Prostate gland (tissue), 2 donors: ENCODE data around the gene CREB3L2.

Experiments used
- CTCF ChIP-seq, 4 experiments: fragments of 200-600 bp in 2 of 4; fragments of 450-650 bp in 2 of 4; sonication (generic) in 2 of 4; IDR thresholded peaks; 1 replicate in 3 of 4; 2 replicates in 1 of 4; pipeline ENCODE4 v1.5.1; 2016 to 2019; ENCODE audit warnings: antibody characterized with exemption in 4 of 4, mild to moderate bottlenecking in 2 of 4, moderate library complexity in 2 of 4
- POLR2A ChIP-seq: fragments of 450-650 bp; IDR thresholded peaks from one replicate; pipeline ENCODE4 v1.6.1; 2016; ENCODE audit warnings: antibody characterized with exemption, mild to moderate bottlenecking
- POLR2AphosphoS5 ChIP-seq: sonication (generic); formaldehyde crosslinking; IDR thresholded peaks from one replicate; pipeline ENCODE4 v1.6.1; 2017; ENCODE audit warnings: antibody characterized with exemption

GRCh38 chr7:137877027-137877675, 124.7 kb downstream of the CREB3L2 start:
- TF ChIP-seq CTCF (IDR thresholded peaks at IDR 0.05) (no peak), POLR2AphosphoS5 (no peak), POLR2A (no peak)
